Esophagus muscularis mucosa (tissue), 3 donors: ENCODE results near the gene ASXL1.

ENCODE experiments used
- POLR2A ChIP-seq: fragments of 450-650 bp; IDR thresholded peaks from one replicate; pipeline ENCODE4 v1.6.1; 2017; ENCODE audit warnings: antibody characterized with exemption, moderate library complexity, mild to moderate bottlenecking, low read depth
- TF ChIP-seq, protein P1 (sequence below), 3 experiments: fragments of 200-600 bp in 2 of 3; fragments of 450-650 bp in 1 of 3; sonication (generic) in 2 of 3; IDR thresholded peaks; one replicate each; pipeline ENCODE4 v1.5.1; 2017 to 2019; ENCODE audit warnings: antibody characterized with exemption in 3 of 3, mild to moderate bottlenecking in 2 of 3, moderate library complexity in 1 of 3

DNA sequence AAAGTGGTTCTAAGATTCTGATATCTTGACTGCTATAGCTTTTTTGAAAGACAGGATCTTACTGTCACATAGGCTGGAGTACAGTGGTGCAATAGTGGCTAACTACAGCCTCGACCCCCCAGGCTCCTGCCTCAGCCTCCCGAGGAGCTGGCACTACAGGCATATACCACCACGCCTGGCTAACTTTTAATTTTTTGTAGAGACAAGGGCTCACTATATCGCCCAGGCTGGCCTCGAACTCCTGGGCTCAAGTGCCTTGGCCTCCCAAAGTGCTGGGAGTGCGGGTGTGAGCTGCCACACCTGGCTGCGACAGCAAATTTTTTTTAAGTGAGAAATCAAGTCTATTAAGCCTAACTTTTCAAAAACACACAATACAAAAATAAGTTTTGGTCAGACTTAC, 120.4 kb downstream of the ASXL1 start:
- TF ChIP-seq, protein P1, sequence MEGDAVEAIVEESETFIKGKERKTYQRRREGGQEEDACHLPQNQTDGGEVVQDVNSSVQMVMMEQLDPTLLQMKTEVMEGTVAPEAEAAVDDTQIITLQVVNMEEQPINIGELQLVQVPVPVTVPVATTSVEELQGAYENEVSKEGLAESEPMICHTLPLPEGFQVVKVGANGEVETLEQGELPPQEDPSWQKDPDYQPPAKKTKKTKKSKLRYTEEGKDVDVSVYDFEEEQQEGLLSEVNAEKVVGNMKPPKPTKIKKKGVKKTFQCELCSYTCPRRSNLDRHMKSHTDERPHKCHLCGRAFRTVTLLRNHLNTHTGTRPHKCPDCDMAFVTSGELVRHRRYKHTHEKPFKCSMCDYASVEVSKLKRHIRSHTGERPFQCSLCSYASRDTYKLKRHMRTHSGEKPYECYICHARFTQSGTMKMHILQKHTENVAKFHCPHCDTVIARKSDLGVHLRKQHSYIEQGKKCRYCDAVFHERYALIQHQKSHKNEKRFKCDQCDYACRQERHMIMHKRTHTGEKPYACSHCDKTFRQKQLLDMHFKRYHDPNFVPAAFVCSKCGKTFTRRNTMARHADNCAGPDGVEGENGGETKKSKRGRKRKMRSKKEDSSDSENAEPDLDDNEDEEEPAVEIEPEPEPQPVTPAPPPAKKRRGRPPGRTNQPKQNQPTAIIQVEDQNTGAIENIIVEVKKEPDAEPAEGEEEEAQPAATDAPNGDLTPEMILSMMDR (IDR thresholded peaks at IDR 0.05): no peak
- TF ChIP-seq POLR2A: no peak
